ENCODE data around the gene SORBS2.
A peak's percentile ranks its signal among the peaks of the same experiment; 100 is the strongest.

Gene SORBS2

GRCh38 chr4:185625503-185625902 lies 186.5 kb downstream of the SORBS2 start:
- DNase-seq: no peak

GRCh38 chr4:185624259-185624589 lies 187.8 kb downstream of the SORBS2 start:
- DNase-seq: no peak

- no peak for DNase-seq
Observed at GRCh38 chr4:185623444-185624258, 188.3 kb downstream of the SORBS2 start.

GRCh38 chr4:185608185-185608584 lies 203.8 kb downstream of the SORBS2 start:
- no peak for DNase-seq

GRCh38 chr4:185602397-185602796 lies 209.6 kb downstream of the SORBS2 start:
- no peak for DNase-seq

GRCh38 chr4:185600801-185601434 lies 211.1 kb downstream of the SORBS2 start:
- DNase-seq: no peak

GRCh38 chr4:185599553-185600243 lies 212.3 kb downstream of the SORBS2 start:
- DNase-seq: no peak

- DNase-seq: no peak
Observed at GRCh38 chr4:185598846-185599552, 213.0 kb downstream of the SORBS2 start.

GRCh38 chr4:185597532-185598188 lies 214.3 kb downstream of the SORBS2 start:
- peak; percentile 38 to 54 for DNase-seq

GRCh38 chr4:185592845-185593488 lies 219.0 kb downstream of the SORBS2 start:
- DNase-seq: no peak

- no peak for DNase-seq
Observed at GRCh38 chr4:185592438-185592837, 219.6 kb downstream of the SORBS2 start.

- DNase-seq: no peak
Observed at GRCh38 chr4:185591679-185592141, 220.3 kb downstream of the SORBS2 start.

GRCh38 chr4:185590982-185591381 lies 221.0 kb downstream of the SORBS2 start:
- no peak for DNase-seq

GRCh38 chr4:185589067-185589836 lies 222.7 kb downstream of the SORBS2 start:
- no peak for DNase-seq

GRCh38 chr4:185587427-185588161 lies 224.4 kb downstream of the SORBS2 start:
- no peak for DNase-seq

- DNase-seq: no peak
Observed at GRCh38 chr4:185587030-185587426, 225.0 kb downstream of the SORBS2 start.

GRCh38 chr4:185585211-185585610 lies 226.8 kb downstream of the SORBS2 start:
- no peak for DNase-seq

GRCh38 chr4:185583813-185584212 lies 228.2 kb downstream of the SORBS2 start:
- DNase-seq: no peak

- no peak for DNase-seq
Observed at GRCh38 chr4:185582651-185583400, 229.2 kb downstream of the SORBS2 start.

GRCh38 chr4:185580699-185581098 lies 231.3 kb downstream of the SORBS2 start:
- DNase-seq: no peak

Data from AML-193 (cell line).